ENCODE measurements around the gene BCS1L.

DNA sequence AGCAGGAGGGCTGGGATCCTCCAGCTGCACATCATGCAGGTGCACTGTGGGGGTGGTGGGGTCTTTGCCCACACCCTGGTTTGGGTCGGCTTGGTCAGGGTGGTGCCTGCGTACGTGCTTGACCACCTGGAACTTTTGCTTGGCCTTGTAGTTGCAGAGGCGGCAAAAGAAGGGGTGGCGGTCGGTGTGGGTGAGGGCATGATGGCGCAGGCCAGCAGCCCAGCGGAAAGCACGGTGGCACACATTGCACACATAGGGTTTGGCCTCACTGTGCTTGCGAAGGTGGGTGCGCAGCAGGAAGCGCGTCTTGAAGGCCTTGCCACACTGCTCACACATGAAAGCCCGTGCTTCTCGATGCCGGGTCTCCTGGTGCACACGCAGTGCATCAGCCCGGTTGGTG, 21.1 kb upstream of the BCS1L start:
- TF ChIP-seq, protein P1, sequence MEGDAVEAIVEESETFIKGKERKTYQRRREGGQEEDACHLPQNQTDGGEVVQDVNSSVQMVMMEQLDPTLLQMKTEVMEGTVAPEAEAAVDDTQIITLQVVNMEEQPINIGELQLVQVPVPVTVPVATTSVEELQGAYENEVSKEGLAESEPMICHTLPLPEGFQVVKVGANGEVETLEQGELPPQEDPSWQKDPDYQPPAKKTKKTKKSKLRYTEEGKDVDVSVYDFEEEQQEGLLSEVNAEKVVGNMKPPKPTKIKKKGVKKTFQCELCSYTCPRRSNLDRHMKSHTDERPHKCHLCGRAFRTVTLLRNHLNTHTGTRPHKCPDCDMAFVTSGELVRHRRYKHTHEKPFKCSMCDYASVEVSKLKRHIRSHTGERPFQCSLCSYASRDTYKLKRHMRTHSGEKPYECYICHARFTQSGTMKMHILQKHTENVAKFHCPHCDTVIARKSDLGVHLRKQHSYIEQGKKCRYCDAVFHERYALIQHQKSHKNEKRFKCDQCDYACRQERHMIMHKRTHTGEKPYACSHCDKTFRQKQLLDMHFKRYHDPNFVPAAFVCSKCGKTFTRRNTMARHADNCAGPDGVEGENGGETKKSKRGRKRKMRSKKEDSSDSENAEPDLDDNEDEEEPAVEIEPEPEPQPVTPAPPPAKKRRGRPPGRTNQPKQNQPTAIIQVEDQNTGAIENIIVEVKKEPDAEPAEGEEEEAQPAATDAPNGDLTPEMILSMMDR (IDR thresholded peaks at IDR 0.05) = no peak
- TF ChIP-seq POLR2A (IDR thresholded peaks at IDR 0.05) = no peak

Measured in right lobe of liver (tissue), 4 donors.